GM23338 (cell line): ENCODE measurements around the gene SLC30A3. TPM values are rescaled to one million over a fixed set of nuclear protein-coding genes. Genes with fewer than 3 reads are reported as not detected.

Source experiments
- ATAC-seq: fragments of 200-7000 bp; cut with Tn5 transposase; 3 replicates; pipeline ENCODE4 v1.9.1; 2020
- DNase-seq: peaks from one replicate; pipeline ENCODE4 v3.0.0-alpha.2; 2015; ENCODE audit warnings: low spot score
- H2AFZ ChIP-seq: fragments of 200-600 bp; sonication (generic); 2 replicates; pipeline ENCODE4 v1.8.0; 2016; ENCODE audit warnings: antibody characterized with exemption, mild to moderate bottlenecking, moderate library complexity
- H3F3A ChIP-seq: fragments of 200-600 bp; sonication (generic); replicated peaks from 2 replicates; pipeline ENCODE4 v1.8.0; 2017; ENCODE audit warnings: antibody characterized with exemption, mixed run types, low read depth
- H3K27ac ChIP-seq: fragments of 200-600 bp; sonication (generic); 2 replicates; pipeline ENCODE4 v1.6.1; 2016; ENCODE audit warnings: low read depth
- H3K27me3 ChIP-seq: fragments of 200-600 bp; sonication (generic); 2 replicates; pipeline ENCODE4 v1.8.0; 2016; ENCODE audit warnings: mild to moderate bottlenecking, mixed run types, moderate library complexity; ENCODE audit not compliant: insufficient read depth
- H3K36me3 ChIP-seq: fragments of 200-600 bp; sonication (generic); 2 replicates; pipeline ENCODE4 v1.8.0; 2016; ENCODE audit warnings: mild to moderate bottlenecking; ENCODE audit not compliant: insufficient read depth
- H3K4me1 ChIP-seq: fragments of 200-600 bp; sonication (generic); 2 replicates; pipeline ENCODE4 v1.8.0; 2016; ENCODE audit warnings: mild to moderate bottlenecking, moderate library complexity; ENCODE audit not compliant: insufficient read depth
- H3K4me2 ChIP-seq: fragments of 200-600 bp; sonication (generic); 2 replicates; pipeline ENCODE4 v1.7.1; 2017; ENCODE audit warnings: mixed run types
- H3K4me3 ChIP-seq: fragments of 200-600 bp; sonication (generic); 2 replicates; pipeline ENCODE4 v1.6.1; 2016; ENCODE audit warnings: mixed run types
- H3K79me2 ChIP-seq: fragments of 200-600 bp; sonication (generic); replicated peaks from 2 replicates; pipeline ENCODE4 v1.8.0; 2017; ENCODE audit warnings: mild to moderate bottlenecking; ENCODE audit not compliant: insufficient read depth
- H3K9me2 ChIP-seq: fragments of 200-600 bp; sonication (generic); 2 replicates; pipeline ENCODE4 v1.8.0; 2017; ENCODE audit not compliant: insufficient read depth
- H4K20me1 ChIP-seq: fragments of 200-600 bp; sonication (generic); replicated peaks from 2 replicates; pipeline ENCODE4 v1.8.0; 2017; ENCODE audit warnings: mild to moderate bottlenecking; ENCODE audit not compliant: insufficient read depth
- H3K27ac Mint-ChIP-seq: 2 replicates; pipeline ENCODE4 v1.8.0; 2020; ENCODE audit warnings: inconsistent platforms, mild to moderate bottlenecking, moderate library complexity, mixed read lengths
- H3K27me3 Mint-ChIP-seq: 3 replicates; pipeline ENCODE4 v1.8.0; 2022; ENCODE audit warnings: low read depth, mild to moderate bottlenecking, moderate library complexity, mixed read lengths, inconsistent platforms; ENCODE audit not compliant: insufficient read depth, poor library complexity
- H3K36me3 Mint-ChIP-seq: 3 replicates; pipeline ENCODE4 v1.8.0; 2021; ENCODE audit warnings: low read depth, mild to moderate bottlenecking, inconsistent platforms, moderate library complexity, mixed read lengths
- H3K4me1 Mint-ChIP-seq: 3 replicates; pipeline ENCODE4 v1.8.0; 2020; ENCODE audit warnings: mild to moderate bottlenecking, inconsistent platforms, mixed read lengths
- H3K4me3 Mint-ChIP-seq: 3 replicates; pipeline ENCODE4 v1.8.0; 2021; ENCODE audit warnings: moderate library complexity, mild to moderate bottlenecking, inconsistent platforms, mixed read lengths
- H3K9me3 Mint-ChIP-seq: 3 replicates; pipeline ENCODE4 v1.8.0; 2020; ENCODE audit warnings: moderate library complexity, mild to moderate bottlenecking, inconsistent platforms, mixed read lengths
- EZH2 ChIP-seq: fragments of 200-600 bp; sonication (generic); IDR thresholded peaks from one replicate; pipeline ENCODE4 v1.8.0; 2017; ENCODE audit warnings: antibody characterized with exemption, mild to moderate bottlenecking, low read depth; ENCODE audit not compliant: unreplicated experiment
- JUNB ChIP-seq: IDR thresholded peaks from one replicate; pipeline ENCODE4 v1.6.1; 2016; ENCODE audit warnings: antibody characterized with exemption; ENCODE audit not compliant: unreplicated experiment
- POLR2AphosphoS5 ChIP-seq: IDR thresholded peaks from 2 replicates; pipeline ENCODE4 v1.6.1; 2016; ENCODE audit warnings: antibody characterized with exemption, low read depth
- STAT1 ChIP-seq: IDR thresholded peaks from one replicate; pipeline ENCODE4 v1.6.1; 2016; ENCODE audit warnings: antibody characterized with exemption; ENCODE audit not compliant: unreplicated experiment
- ZNF114 ChIP-seq: fragments of 250-450 bp; sonication (Bioruptor Pico); IDR thresholded peaks from 2 replicates; pipeline ENCODE4 v1.5.0; 2020; ENCODE audit warnings: mild to moderate bottlenecking, moderate library complexity
- ZNF331 ChIP-seq: fragments of 250-450 bp; sonication (Bioruptor Pico); IDR thresholded peaks from 2 replicates; pipeline ENCODE4 v1.5.0; 2020; ENCODE audit warnings: low read depth, mild to moderate bottlenecking, moderate library complexity
- polyA plus RNA-seq: library from polyadenylated mRNA; unstranded; fragments of >200 nt; fragmentation: Nextera tagmentation; extraction: Ambion mirVana; gene quantifications from 2 replicates; pipeline ENCODE4 v1.2.1, GENCODE V29; 2016
- total RNA-seq: library from RNA; depleted of rRNA; stranded (reverse); fragments of >200 nt; shearing (Covaris generic); gene quantifications from 2 replicates; pipeline ENCODE4 v1.2.3, GENCODE V29; 2014
- TF ChIP-seq, protein P1 (sequence below), 2 experiments: fragments of 200-600 bp in 1 of 2; sonication (generic) in 1 of 2; conservative IDR thresholded peaks; 2 replicates each; pipeline versions ENCODE4 v1.5.1 to v1.6.1; 2016 to 2017; ENCODE audit warnings: antibody characterized with exemption in 2 of 2, low read depth in 2 of 2, mild to moderate bottlenecking in 2 of 2, moderate library complexity in 1 of 2
- TF ChIP-seq, protein P2 (sequence below): IDR thresholded peaks from 2 replicates; pipeline ENCODE4 v1.6.1; 2016; ENCODE audit warnings: antibody characterized with exemption
- TF ChIP-seq, protein P3 (sequence below): IDR thresholded peaks from one replicate; pipeline ENCODE4 v1.6.1; 2018; ENCODE audit warnings: antibody characterized with exemption; ENCODE audit not compliant: unreplicated experiment

Gene SLC30A3
- total and polyA plus RNA-seq, 2 experiments from 2014 or later, result 4.1 to 8.3 TPM

DNA sequence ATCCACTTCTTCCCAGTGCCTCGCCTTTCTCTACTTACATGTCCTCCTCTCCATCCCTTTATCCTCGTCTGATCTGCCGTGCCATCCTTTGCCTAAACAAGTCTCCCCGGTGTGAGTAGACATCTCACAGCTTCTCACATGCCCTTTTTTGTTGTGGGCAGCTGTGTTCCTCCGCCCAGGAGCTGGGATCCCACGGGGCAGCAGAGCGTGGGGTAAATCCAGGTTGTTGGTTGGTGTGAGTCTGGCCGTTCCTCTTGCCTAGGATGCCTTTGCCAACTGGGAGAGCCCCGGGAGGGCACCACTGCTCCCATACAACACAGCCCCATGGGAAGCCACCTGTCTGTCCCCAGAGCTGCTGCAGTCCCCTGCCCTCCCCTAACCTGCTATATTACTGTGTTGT lies 22.4 kb downstream of the SLC30A3 start (continued):
- TF ChIP-seq, protein P1, sequence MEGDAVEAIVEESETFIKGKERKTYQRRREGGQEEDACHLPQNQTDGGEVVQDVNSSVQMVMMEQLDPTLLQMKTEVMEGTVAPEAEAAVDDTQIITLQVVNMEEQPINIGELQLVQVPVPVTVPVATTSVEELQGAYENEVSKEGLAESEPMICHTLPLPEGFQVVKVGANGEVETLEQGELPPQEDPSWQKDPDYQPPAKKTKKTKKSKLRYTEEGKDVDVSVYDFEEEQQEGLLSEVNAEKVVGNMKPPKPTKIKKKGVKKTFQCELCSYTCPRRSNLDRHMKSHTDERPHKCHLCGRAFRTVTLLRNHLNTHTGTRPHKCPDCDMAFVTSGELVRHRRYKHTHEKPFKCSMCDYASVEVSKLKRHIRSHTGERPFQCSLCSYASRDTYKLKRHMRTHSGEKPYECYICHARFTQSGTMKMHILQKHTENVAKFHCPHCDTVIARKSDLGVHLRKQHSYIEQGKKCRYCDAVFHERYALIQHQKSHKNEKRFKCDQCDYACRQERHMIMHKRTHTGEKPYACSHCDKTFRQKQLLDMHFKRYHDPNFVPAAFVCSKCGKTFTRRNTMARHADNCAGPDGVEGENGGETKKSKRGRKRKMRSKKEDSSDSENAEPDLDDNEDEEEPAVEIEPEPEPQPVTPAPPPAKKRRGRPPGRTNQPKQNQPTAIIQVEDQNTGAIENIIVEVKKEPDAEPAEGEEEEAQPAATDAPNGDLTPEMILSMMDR (conservative IDR thresholded peaks at IDR 0.05; ENCODE audit: low read depth in 2 of 2), result no peak
- TF ChIP-seq, protein P2, sequence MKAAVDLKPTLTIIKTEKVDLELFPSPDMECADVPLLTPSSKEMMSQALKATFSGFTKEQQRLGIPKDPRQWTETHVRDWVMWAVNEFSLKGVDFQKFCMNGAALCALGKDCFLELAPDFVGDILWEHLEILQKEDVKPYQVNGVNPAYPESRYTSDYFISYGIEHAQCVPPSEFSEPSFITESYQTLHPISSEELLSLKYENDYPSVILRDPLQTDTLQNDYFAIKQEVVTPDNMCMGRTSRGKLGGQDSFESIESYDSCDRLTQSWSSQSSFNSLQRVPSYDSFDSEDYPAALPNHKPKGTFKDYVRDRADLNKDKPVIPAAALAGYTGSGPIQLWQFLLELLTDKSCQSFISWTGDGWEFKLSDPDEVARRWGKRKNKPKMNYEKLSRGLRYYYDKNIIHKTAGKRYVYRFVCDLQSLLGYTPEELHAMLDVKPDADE, result no peak
- TF ChIP-seq, protein P3, sequence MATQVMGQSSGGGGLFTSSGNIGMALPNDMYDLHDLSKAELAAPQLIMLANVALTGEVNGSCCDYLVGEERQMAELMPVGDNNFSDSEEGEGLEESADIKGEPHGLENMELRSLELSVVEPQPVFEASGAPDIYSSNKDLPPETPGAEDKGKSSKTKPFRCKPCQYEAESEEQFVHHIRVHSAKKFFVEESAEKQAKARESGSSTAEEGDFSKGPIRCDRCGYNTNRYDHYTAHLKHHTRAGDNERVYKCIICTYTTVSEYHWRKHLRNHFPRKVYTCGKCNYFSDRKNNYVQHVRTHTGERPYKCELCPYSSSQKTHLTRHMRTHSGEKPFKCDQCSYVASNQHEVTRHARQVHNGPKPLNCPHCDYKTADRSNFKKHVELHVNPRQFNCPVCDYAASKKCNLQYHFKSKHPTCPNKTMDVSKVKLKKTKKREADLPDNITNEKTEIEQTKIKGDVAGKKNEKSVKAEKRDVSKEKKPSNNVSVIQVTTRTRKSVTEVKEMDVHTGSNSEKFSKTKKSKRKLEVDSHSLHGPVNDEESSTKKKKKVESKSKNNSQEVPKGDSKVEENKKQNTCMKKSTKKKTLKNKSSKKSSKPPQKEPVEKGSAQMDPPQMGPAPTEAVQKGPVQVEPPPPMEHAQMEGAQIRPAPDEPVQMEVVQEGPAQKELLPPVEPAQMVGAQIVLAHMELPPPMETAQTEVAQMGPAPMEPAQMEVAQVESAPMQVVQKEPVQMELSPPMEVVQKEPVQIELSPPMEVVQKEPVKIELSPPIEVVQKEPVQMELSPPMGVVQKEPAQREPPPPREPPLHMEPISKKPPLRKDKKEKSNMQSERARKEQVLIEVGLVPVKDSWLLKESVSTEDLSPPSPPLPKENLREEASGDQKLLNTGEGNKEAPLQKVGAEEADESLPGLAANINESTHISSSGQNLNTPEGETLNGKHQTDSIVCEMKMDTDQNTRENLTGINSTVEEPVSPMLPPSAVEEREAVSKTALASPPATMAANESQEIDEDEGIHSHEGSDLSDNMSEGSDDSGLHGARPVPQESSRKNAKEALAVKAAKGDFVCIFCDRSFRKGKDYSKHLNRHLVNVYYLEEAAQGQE, result no peak
- TF ChIP-seq ZNF331 (CRISPR knock-in tag), result no peak
- TF ChIP-seq POLR2AphosphoS5, result no peak
- TF ChIP-seq STAT1, result no peak
- TF ChIP-seq JUNB, result no peak

DNA sequence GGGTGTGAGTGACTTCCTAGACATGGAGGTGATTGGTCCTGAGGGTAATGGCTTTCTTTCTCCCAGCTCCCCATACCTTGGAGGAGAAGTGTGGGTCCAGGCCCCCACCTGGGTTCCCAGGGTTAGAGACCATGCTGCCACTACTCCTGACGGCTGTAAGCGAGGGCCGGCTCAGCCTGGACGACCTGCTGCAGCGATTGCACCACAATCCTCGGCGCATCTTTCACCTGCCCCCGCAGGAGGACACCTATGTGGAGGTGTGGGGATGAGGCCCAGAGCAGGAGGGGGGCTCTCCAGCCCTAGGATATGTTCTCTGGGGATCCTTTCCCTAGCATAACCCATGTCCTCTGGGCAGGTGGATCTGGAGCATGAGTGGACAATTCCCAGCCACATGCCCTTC lies 23.9 kb downstream of the SLC30A3 start:
- Histone ChIP-seq H2AFZ (no peak overlapping the region), H4K20me1 (no peaks in the 10 kb centered on the region; the same call in none of the 2 replicates), H3K4me1 (no peaks in the 10 kb centered on the region), H3K36me3 (peaks cover 63% of the 10 kb centered on the region), H3K4me3 (no peak overlapping the region), H3K27ac (no peak overlapping the region), H3F3A (no peaks in the 10 kb centered on the region), H3K9me2 (no peaks in the 10 kb centered on the region), H3K4me2 (no peak overlapping the region), H3K79me2 (no peaks in the 10 kb centered on the region), H3K27me3 (no peaks in the 10 kb centered on the region)
- DNase-seq, result no peak
- no peak for TF ChIP-seq EZH2
- no peak for TF ChIP-seq JUNB
- TF ChIP-seq, protein P1 (conservative IDR thresholded peaks at IDR 0.05; ENCODE audit: low read depth in 2 of 2), result no peak
- TF ChIP-seq ZNF114 (CRISPR knock-in tag), result no peak
- Mint-ChIP-seq H3K9me3 (no peaks in the 10 kb centered on the region), H3K36me3 (peaks cover 100% of the 10 kb centered on the region), H3K4me3 (no peak overlapping the region), H3K27ac (no peak overlapping the region), H3K4me1 (no peaks in the 10 kb centered on the region), H3K27me3 (peaks cover 21% of the 10 kb centered on the region)
- no peak for ATAC-seq
